Natural killer cell (primary cell): Measurements from ENCODE around the gene RNF144B. TPM values are rescaled to one million over a fixed set of nuclear protein-coding genes. Genes with fewer than 3 reads are reported as not detected.

Experiments used
- ATAC-seq, 3 donors: fragments of 150-1000 bp in 2 of 3; fragments of 200-7000 bp in 1 of 3; cut with Tn5 transposase; 1 replicate in 1 of 3; 2 replicates in 2 of 3; pipeline ENCODE4 v1.10.0; 2021; ENCODE audit warnings: mild to moderate bottlenecking in 2 of 3, moderate library complexity in 2 of 3
- DNase-seq, 2 donors: peaks; one replicate each; pipeline versions ENCODE4 v3.0.0 to v3.0.0-alpha.2; 2013 to 2021; ENCODE audit warnings: mixed read lengths in 1 of 2
- H3K27ac ChIP-seq: one replicate; pipeline ENCODE4 v1.5.1; 2013; ENCODE audit warnings: mild to moderate bottlenecking, low read length
- H3K27me3 ChIP-seq: one replicate; pipeline ENCODE4 v1.6.1; 2013; ENCODE audit warnings: low read length; ENCODE audit not compliant: control insufficient read depth, insufficient read depth
- H3K36me3 ChIP-seq: one replicate; pipeline ENCODE4 v1.6.1; 2013; ENCODE audit warnings: low read length; ENCODE audit not compliant: control insufficient read depth, insufficient read depth
- H3K4me1 ChIP-seq: one replicate; pipeline ENCODE4 v1.6.1; 2013; ENCODE audit warnings: low read length; ENCODE audit not compliant: control insufficient read depth, insufficient read depth
- H3K4me3 ChIP-seq: one replicate; pipeline ENCODE4 v1.5.1; 2013; ENCODE audit warnings: low read length
- H3K9me3 ChIP-seq: one replicate; pipeline ENCODE4 v1.6.1; 2013; ENCODE audit warnings: low read length; ENCODE audit not compliant: control insufficient read depth, insufficient read depth
- H3K27ac Mint-ChIP-seq, 2 donors: one replicate each; pipeline ENCODE4 v1.8.0; 2022; ENCODE audit warnings: mild to moderate bottlenecking in 2 of 2, mixed read lengths in 2 of 2, moderate library complexity in 1 of 2
- H3K27me3 Mint-ChIP-seq, 2 donors: one replicate each; pipeline ENCODE4 v1.8.0; 2022; ENCODE audit warnings: low read depth in 2 of 2, mixed read lengths in 2 of 2
- H3K36me3 Mint-ChIP-seq: one replicate; pipeline ENCODE4 v1.8.0; 2022; ENCODE audit warnings: mixed read lengths
- H3K4me1 Mint-ChIP-seq, 2 donors: one replicate each; pipeline ENCODE4 v1.8.0; 2022; ENCODE audit warnings: mixed read lengths in 2 of 2
- H3K4me3 Mint-ChIP-seq: one replicate; pipeline ENCODE4 v1.8.0; 2022; ENCODE audit warnings: mild to moderate bottlenecking, moderate library complexity, mixed read lengths
- H3K9me3 Mint-ChIP-seq, 2 donors: one replicate each; pipeline ENCODE4 v1.8.0; 2022; ENCODE audit warnings: mixed read lengths in 2 of 2
- CTCF ChIP-seq: fragments of 200-600 bp; IDR thresholded peaks from one replicate; pipeline ENCODE4 v1.8.0; 2022; ENCODE audit warnings: antibody characterized with exemption
- WGBS: methylation state at CpG from one replicate; pipeline ENCODE4 v1.1.7; 2013; ENCODE audit warnings: missing lambda C conversion rate; ENCODE audit not compliant: insufficient coverage; 5-methylcytosine and 5-hydroxymethylcytosine counted together
- intact Hi-C: fragments of 100-400 bp; cut with micrococcal nuclease; formaldehyde crosslinking; loops from one replicate; pipeline ENCODE4 v1.14.2; 2022
- total RNA-seq, 4 donors: library from RNA; stranded (reverse); fragments of 120-200 nt in 1 of 4; gene quantifications; one replicate each; pipeline versions ENCODE4 v1.2.3 to v1.2.4, GENCODE V29; 2013 to 2022

RNF144B gene
- total RNA-seq, 3 donors from 2014 or later (not counting 1 experiment from before 2014, with no cell fraction given): 3.3 to 10.5 (median 5.2) TPM

GRCh38 chr6:18410412-18410811 is 23.3 kb downstream of the RNF144B start:
- Mint-ChIP-seq H3K4me3 (no peak overlapping the region), H3K9me3 (peaks cover 0 to under 1% of the 10 kb centered on the region in 2 donors), H3K27me3 (no peaks in the 10 kb centered on the region), H3K36me3 (peaks cover 1% of the 10 kb centered on the region), H3K4me1 (peaks cover 0 to 5% of the 10 kb centered on the region in 2 donors), H3K27ac (no peak overlapping the region)
- no peak for TF ChIP-seq CTCF
- Histone ChIP-seq H3K9me3 (no peaks in the 10 kb centered on the region), H3K27ac (no peak overlapping the region), H3K4me3 (no peak overlapping the region), H3K4me1 (no peaks in the 10 kb centered on the region), H3K27me3 (no peaks in the 10 kb centered on the region), H3K36me3 (no peaks in the 10 kb centered on the region)
- intact Hi-C loops: no loop called here
- 97% methylated on average over 3 of the region's 3 CpGs for WGBS
- no peak for DNase-seq
- ATAC-seq: no peak

DNA sequence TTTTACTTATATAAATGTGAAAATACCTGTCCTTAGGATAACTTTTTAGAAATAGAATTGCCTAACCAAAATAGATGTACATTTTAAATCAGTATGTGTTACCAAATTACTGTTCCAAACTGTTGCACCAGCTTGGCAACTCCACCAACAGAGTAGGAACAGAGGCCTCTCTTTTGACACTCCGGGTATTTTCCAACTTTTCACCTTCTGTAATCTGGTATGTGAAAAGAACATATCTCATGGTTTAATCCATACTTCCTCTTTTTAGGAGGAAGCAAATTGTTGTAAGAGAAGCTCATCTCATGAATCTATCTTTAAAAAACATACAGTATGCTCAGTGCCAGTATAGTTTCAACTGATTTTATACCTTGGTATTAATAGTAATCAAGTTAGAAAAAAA is 24.9 kb downstream of the RNF144B start:
- Histone ChIP-seq H3K27ac (no peak overlapping the region), H3K27me3 (no peaks in the 10 kb centered on the region), H3K36me3 (no peaks in the 10 kb centered on the region), H3K4me1 (no peaks in the 10 kb centered on the region), H3K4me3 (no peak overlapping the region), H3K9me3 (no peaks in the 10 kb centered on the region)
- ATAC-seq (no peak), DNase-seq (no peak)
- no peak for TF ChIP-seq CTCF
- no peaks in the 10 kb centered on the region for H3K27me3 Mint-ChIP-seq
- intact Hi-C loops: no loop called here
- H3K27ac Mint-ChIP-seq: no peak overlapping the region
- H3K4me1 Mint-ChIP-seq: no peaks in the 10 kb centered on the region
- no peak overlapping the region for H3K4me3 Mint-ChIP-seq
- H3K9me3 Mint-ChIP-seq: peaks cover 2% of the 10 kb centered on the region in 2 donors
- no CpG with 5 or more reads among the region's 1 CpG for WGBS
- H3K36me3 Mint-ChIP-seq: peaks cover 6% of the 10 kb centered on the region

- Mint-ChIP-seq H3K27me3 (no peaks in the 10 kb centered on the region), H3K36me3 (peaks cover 6% of the 10 kb centered on the region), H3K27ac (no peak overlapping the region), H3K9me3 (peaks cover 2% of the 10 kb centered on the region in 2 donors), H3K4me1 (no peaks in the 10 kb centered on the region), H3K4me3 (no peak overlapping the region)
- WGBS: no CpG with 5 or more reads among the region's 1 CpG
- TF ChIP-seq CTCF: no peak
- H3K9me3 ChIP-seq: no peaks in the 10 kb centered on the region
- ATAC-seq (no peak), DNase-seq (no peak)
- H3K36me3 ChIP-seq: no peaks in the 10 kb centered on the region
- H3K27ac ChIP-seq: peak overlapping the region; percentile 15
- intact Hi-C loops: no loop called here
- no peak overlapping the region for H3K4me3 ChIP-seq
- H3K4me1 ChIP-seq: no peaks in the 10 kb centered on the region
- no peaks in the 10 kb centered on the region for H3K27me3 ChIP-seq
Measured at GRCh38 chr6:18412644-18413043, 25.5 kb downstream of the RNF144B start.

DNA sequence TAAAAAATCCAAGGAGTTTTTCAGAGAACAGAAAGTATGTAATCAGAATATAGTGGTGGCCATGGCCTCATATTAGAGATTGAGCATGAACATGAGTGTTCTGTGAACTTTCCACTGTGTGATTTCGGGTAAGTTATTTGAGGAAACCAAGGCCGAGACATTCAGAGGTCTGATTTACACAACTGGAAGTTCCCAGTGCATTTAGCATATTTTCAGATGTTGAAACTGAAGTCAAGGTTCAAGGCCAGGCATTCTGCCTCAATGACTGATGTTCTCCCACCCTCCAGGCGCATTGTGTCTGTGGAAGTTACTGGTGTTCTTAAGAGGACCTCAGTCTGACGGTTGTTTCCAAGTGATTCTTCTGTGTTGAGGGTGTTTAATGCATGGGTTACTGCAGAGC is 26.2 kb downstream of the RNF144B start:
- Mint-ChIP-seq H3K9me3 (peaks cover 2% of the 10 kb centered on the region in 2 donors), H3K27ac (no peak overlapping the region), H3K4me1 (no peaks in the 10 kb centered on the region), H3K36me3 (peaks cover 6% of the 10 kb centered on the region), H3K4me3 (no peak overlapping the region), H3K27me3 (peaks cover 0 to 2% of the 10 kb centered on the region in 2 donors)
- H3K36me3 ChIP-seq: no peaks in the 10 kb centered on the region
- H3K4me1 ChIP-seq: no peaks in the 10 kb centered on the region
- ATAC-seq (no peak), DNase-seq (no peak)
- no peaks in the 10 kb centered on the region for H3K9me3 ChIP-seq
- no peak overlapping the region for H3K27ac ChIP-seq
- H3K27me3 ChIP-seq: no peaks in the 10 kb centered on the region
- no peak overlapping the region for H3K4me3 ChIP-seq
- intact Hi-C loops: no loop called here
- TF ChIP-seq CTCF: no peak
- WGBS: 87% methylated on average over 4 of the region's 4 CpGs
